ENCODE data around the gene MCEMP1. TPM values are rescaled to one million over a fixed set of nuclear protein-coding genes. Genes with fewer than 3 reads are reported as not detected.

MCEMP1 gene
- polyA plus RNA-seq, 3 donors: 79.4 to 122 (median 104) TPM

DNA sequence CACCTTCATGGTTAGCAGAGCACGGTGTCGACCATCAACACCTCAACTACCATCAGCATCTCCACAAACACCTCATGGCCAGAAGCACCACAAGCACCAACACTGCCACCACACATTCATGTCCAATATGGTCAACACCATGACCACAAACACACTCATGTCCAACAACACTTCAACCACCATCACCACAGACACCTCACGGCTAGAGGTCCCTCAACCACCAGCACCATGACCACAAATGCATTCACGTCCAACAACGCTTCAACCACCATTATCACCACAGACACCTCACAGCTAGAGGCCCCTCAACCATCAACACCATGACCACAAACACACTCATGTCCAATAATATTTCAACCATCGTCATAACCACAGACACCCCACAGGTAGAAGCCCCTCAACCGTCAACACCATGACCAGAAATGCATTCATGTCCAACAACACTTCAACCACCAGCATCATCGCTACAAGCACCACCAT is 13.9 kb downstream of the MCEMP1 start:
- no peak for DNase-seq
- H3K4me2 ChIP-seq (replicated peaks; ENCODE audit: extremely low read depth, low read length, poor library complexity, severe bottlenecking): no peak overlapping the region
- H3K4me1 Mint-ChIP-seq: peaks cover 29% of the 10 kb centered on the region

DNA sequence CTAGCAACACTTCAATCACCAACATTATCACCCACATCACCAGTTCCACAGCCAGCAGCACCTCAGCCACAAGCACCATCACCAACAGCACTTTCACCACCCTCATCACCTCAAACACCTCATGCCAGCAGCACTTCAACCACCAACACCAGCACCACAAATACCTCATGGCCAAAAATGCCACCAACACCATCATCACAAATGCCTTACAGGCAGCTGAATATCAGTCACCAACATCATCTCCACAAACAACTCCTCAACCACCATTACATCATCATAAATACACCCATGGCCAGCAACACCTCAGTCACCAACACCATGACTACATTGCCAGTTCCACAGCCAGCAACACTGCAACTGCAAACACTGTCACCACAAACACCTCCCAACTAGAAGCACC is 14.6 kb downstream of the MCEMP1 start:
- Histone ChIP-seq H3K27ac (ENCODE audit: low read depth in 1 of 2, low read length in 2 of 2) (no peak overlapping the region), H3K79me2 (ENCODE audit: insufficient read depth, low read length) (no peaks in the 10 kb centered on the region), H3K9me3 (replicated peaks in 1 of 2; ENCODE audit: control insufficient read depth in 1 of 2, insufficient read depth in 1 of 2, low read length in 2 of 2) (no peaks in the 10 kb centered on the region), H4K20me1 (ENCODE audit: insufficient read depth, low read length) (no peaks in the 10 kb centered on the region), H3K4me1 (ENCODE audit: control insufficient read depth in 1 of 2, insufficient read depth in 2 of 2, low read length in 2 of 2) (peaks cover 19 to 24% of the 10 kb centered on the region in 2 donors), H2AFZ (ENCODE audit: insufficient read depth, low read depth, low read length, poor library complexity, severe bottlenecking) (no peak overlapping the region), H3K4me2 (replicated peaks; ENCODE audit: extremely low read depth, low read length, poor library complexity, severe bottlenecking) (no peak overlapping the region), H3K36me3 (replicated peaks in 1 of 2; ENCODE audit: control insufficient read depth in 1 of 2, insufficient read depth in 2 of 2, low read length in 2 of 2) (no peaks in the 10 kb centered on the region), H3K4me3 (replicated peaks in 1 of 3; ENCODE audit: low read depth in 2 of 3, low read length in 3 of 3) (no peak overlapping the region), H3K27me3 (ENCODE audit: control insufficient read depth in 2 of 2, insufficient read depth in 2 of 2, low read length in 2 of 2) (no peaks in the 10 kb centered on the region), H3K9ac (ENCODE audit: insufficient read depth, low read length, poor library complexity, severe bottlenecking) (no peak overlapping the region)
- intact Hi-C loops (cut with micrococcal nuclease): no loop called here
- H3K27me3 Mint-ChIP-seq (ENCODE audit: low read depth in 3 of 3): peaks cover 0 to 4% (median 3%) of the 10 kb centered on the region in 3 donors
- H3K27ac Mint-ChIP-seq: no peak overlapping the region
- no peak overlapping the region for H3K4me3 Mint-ChIP-seq
- peaks cover 0 to 5% (median 0%) of the 10 kb centered on the region in 7 donors for H3K9me3 Mint-ChIP-seq
- TF ChIP-seq, protein P1, sequence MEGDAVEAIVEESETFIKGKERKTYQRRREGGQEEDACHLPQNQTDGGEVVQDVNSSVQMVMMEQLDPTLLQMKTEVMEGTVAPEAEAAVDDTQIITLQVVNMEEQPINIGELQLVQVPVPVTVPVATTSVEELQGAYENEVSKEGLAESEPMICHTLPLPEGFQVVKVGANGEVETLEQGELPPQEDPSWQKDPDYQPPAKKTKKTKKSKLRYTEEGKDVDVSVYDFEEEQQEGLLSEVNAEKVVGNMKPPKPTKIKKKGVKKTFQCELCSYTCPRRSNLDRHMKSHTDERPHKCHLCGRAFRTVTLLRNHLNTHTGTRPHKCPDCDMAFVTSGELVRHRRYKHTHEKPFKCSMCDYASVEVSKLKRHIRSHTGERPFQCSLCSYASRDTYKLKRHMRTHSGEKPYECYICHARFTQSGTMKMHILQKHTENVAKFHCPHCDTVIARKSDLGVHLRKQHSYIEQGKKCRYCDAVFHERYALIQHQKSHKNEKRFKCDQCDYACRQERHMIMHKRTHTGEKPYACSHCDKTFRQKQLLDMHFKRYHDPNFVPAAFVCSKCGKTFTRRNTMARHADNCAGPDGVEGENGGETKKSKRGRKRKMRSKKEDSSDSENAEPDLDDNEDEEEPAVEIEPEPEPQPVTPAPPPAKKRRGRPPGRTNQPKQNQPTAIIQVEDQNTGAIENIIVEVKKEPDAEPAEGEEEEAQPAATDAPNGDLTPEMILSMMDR (IDR thresholded peaks at IDR 0.05): no peak
- no peak for DNase-seq
- peaks cover 24% of the 10 kb centered on the region for H3K4me1 Mint-ChIP-seq
- H3K36me3 Mint-ChIP-seq: peaks cover 0 to 3% of the 10 kb centered on the region in 2 donors

More for the DNA sequence above, 13.9 kb downstream of the MCEMP1 start:
- no peak overlapping the region for H3K4me3 Mint-ChIP-seq
- H4K20me1 ChIP-seq (ENCODE audit: insufficient read depth, low read length): no peaks in the 10 kb centered on the region
- H3K36me3 ChIP-seq (replicated peaks in 1 of 2; ENCODE audit: control insufficient read depth in 1 of 2, insufficient read depth in 2 of 2, low read length in 2 of 2): peaks cover 0 to under 1% of the 10 kb centered on the region in 2 donors
- H3K27me3 ChIP-seq (ENCODE audit: control insufficient read depth in 2 of 2, insufficient read depth in 2 of 2, low read length in 2 of 2): no peaks in the 10 kb centered on the region
- H3K79me2 ChIP-seq (ENCODE audit: insufficient read depth, low read length): no peaks in the 10 kb centered on the region
- peaks cover 3 to 7% (median 3%) of the 10 kb centered on the region in 3 donors for H3K27me3 Mint-ChIP-seq (ENCODE audit: low read depth in 3 of 3)
- H3K4me3 ChIP-seq (replicated peaks in 1 of 3; ENCODE audit: low read depth in 2 of 3, low read length in 3 of 3): no peak overlapping the region
- H3K27ac Mint-ChIP-seq: no peak overlapping the region
- no peak overlapping the region for H3K9ac ChIP-seq (ENCODE audit: insufficient read depth, low read length, poor library complexity, severe bottlenecking)
- peaks cover 19 to 24% of the 10 kb centered on the region in 2 donors for H3K4me1 ChIP-seq (ENCODE audit: control insufficient read depth in 1 of 2, insufficient read depth in 2 of 2, low read length in 2 of 2)
- no peaks in the 10 kb centered on the region for H3K9me3 ChIP-seq (replicated peaks in 1 of 2; ENCODE audit: control insufficient read depth in 1 of 2, insufficient read depth in 1 of 2, low read length in 2 of 2)
- no peak overlapping the region for H2AFZ ChIP-seq (ENCODE audit: insufficient read depth, low read depth, low read length, poor library complexity, severe bottlenecking)
- no peak overlapping the region for H3K27ac ChIP-seq (ENCODE audit: low read depth in 1 of 2, low read length in 2 of 2)
- TF ChIP-seq, protein P1 (IDR thresholded peaks at IDR 0.05): no peak
- peaks cover 3 to 4% of the 10 kb centered on the region in 2 donors for H3K36me3 Mint-ChIP-seq
- H3K9me3 Mint-ChIP-seq: peaks cover 0 to 5% (median 0%) of the 10 kb centered on the region in 7 donors
- intact Hi-C loops (cut with micrococcal nuclease): no loop called here
- WGBS (ENCODE audit: insufficient coverage): 95% methylated on average over 8 of the region's 8 CpGs
